HCT116 (cell line): ENCODE data around the gene RAB5IF. TPM values are rescaled to one million over a fixed set of nuclear protein-coding genes. Genes with fewer than 3 reads are reported as not detected.

Experiments used
- ATAC-seq: fragments of 200-7000 bp; cut with Tn5 transposase; 2 replicates; pipeline ENCODE4 v1.9.1; 2020; ENCODE audit warnings: mild to moderate bottlenecking, moderate library complexity
- BruUV-seq: library from RNA; stranded (reverse); fragments of 400-500 nt; replicated peaks from 2 replicates; lab custom pipeline; 2021; lab: Mats Ljungman, UMichigan
- CTCF ChIA-PET: fragments of 300-600 bp; sonication (Branson Sonifier 250); formaldehyde crosslinking; loops from one replicate; lab custom pipeline; 2021; ENCODE audit warnings: antibody characterized with exemption; lab: Charles Lee
- POLR2A ChIA-PET: fragments of 300-600, 350-600 bp; sonication (Branson Sonifier 250); formaldehyde crosslinking; loops from one replicate; lab custom pipeline; 2021; ENCODE audit warnings: antibody characterized with exemption; lab: Charles Lee
- RAD21 ChIA-PET, 2 experiments: fragments of 300-600 bp; sonication (Branson Sonifier 250); formaldehyde crosslinking; loops; one replicate each; lab custom pipeline; 2023; ENCODE audit warnings: low total read pairs in 2 of 2; ENCODE audit not compliant: uncharacterized antibody in 2 of 2, unreplicated experiment in 2 of 2, low non-redundant PET in 1 of 2; lab: Charles Lee
- DNase-seq: peaks from one replicate; pipeline ENCODE4 v3.0.0-alpha.2; 2010; ENCODE audit warnings: low read depth, low spot score
- H2AFZ ChIP-seq: fragments of 200-600 bp; shearing (Covaris generic), sonication (generic); 2 replicates; pipeline ENCODE4 v1.6.1; 2017; ENCODE audit warnings: low read depth, mixed run types, mixed read lengths, antibody characterized with exemption, low read length; ENCODE audit not compliant: poor library complexity, severe bottlenecking
- H3K27ac ChIP-seq: 2 replicates; pipeline ENCODE4 v1.5.1; 2012; ENCODE audit warnings: low read depth, low read length
- H3K27me3 ChIP-seq: fragments of 200-600 bp; sonication (generic); 2 replicates; pipeline ENCODE4 v1.6.1; 2016; ENCODE audit warnings: mixed run types, low read length, mixed read lengths; ENCODE audit not compliant: insufficient read depth
- H3K36me3 ChIP-seq, 2 experiments: fragments of 200-500 bp in 1 of 2; fragments of 200-600 bp in 1 of 2; sonication (Bioruptor generic) in 1 of 2; sonication (generic) in 1 of 2; 2 replicates each; pipeline versions ENCODE4 v1.5.1 to v1.6.1; 2014 to 2016; ENCODE audit warnings: low read length in 2 of 2, inconsistent platforms in 1 of 2, mixed read lengths in 1 of 2, mixed run types in 1 of 2; ENCODE audit not compliant: insufficient read depth in 2 of 2, control insufficient read depth in 1 of 2
- H3K4me1 ChIP-seq, 2 experiments: fragments of 200-600 bp in 1 of 2; sonication (generic) in 1 of 2; 2 replicates each; pipeline versions ENCODE4 v1.5.1 to v1.6.1; 2012 to 2017; ENCODE audit warnings: low read length in 2 of 2, inconsistent platforms in 1 of 2, mild to moderate bottlenecking in 1 of 2, mixed read lengths in 1 of 2, mixed run types in 1 of 2, moderate library complexity in 1 of 2; ENCODE audit not compliant: insufficient read depth in 2 of 2, control insufficient read depth in 1 of 2
- H3K4me2 ChIP-seq: fragments of 200-600 bp; sonication (generic); 2 replicates; pipeline ENCODE4 v1.6.1; 2017; ENCODE audit warnings: mixed run types, low read length, mixed read lengths
- H3K4me3 ChIP-seq, 2 experiments: fragments of 200-600 bp in 1 of 2; sonication (generic) in 1 of 2; replicated peaks in 1 of 2; 2 replicates each; pipeline ENCODE4 v1.5.1; 2011 to 2016; ENCODE audit warnings: low read length in 2 of 2, control low read depth in 1 of 2, low read depth in 1 of 2, mild to moderate bottlenecking in 1 of 2, mixed read lengths in 1 of 2, mixed run types in 1 of 2
- H3K79me2 ChIP-seq: fragments of 200-600 bp; sonication (generic); 2 replicates; pipeline ENCODE4 v1.6.1; 2017; ENCODE audit warnings: mild to moderate bottlenecking, mixed run types, low read length, moderate library complexity, mixed read lengths; ENCODE audit not compliant: insufficient read depth
- H3K9ac ChIP-seq: fragments of 200-600 bp; sonication (generic); 2 replicates; pipeline ENCODE4 v1.6.1; 2016; ENCODE audit warnings: low read length, mixed read lengths
- H3K9me2 ChIP-seq: fragments of 200-600 bp; sonication (generic), shearing (Covaris generic); 2 replicates; pipeline ENCODE4 v1.6.1; 2017; ENCODE audit warnings: mixed run types, mild to moderate bottlenecking, moderate library complexity; ENCODE audit not compliant: insufficient read depth
- H3K9me3 ChIP-seq, 2 experiments: fragments of 200-500 bp in 1 of 2; fragments of 200-600 bp in 1 of 2; sonication (Bioruptor generic) in 1 of 2; sonication (generic) in 1 of 2; 2 replicates each; pipeline ENCODE4 v1.6.1; 2014 to 2017; ENCODE audit warnings: low read length in 2 of 2, mixed read lengths in 2 of 2, inconsistent platforms in 1 of 2, low read depth in 1 of 2, mild to moderate bottlenecking in 1 of 2, mixed run types in 1 of 2, moderate library complexity in 1 of 2; ENCODE audit not compliant: control insufficient read depth in 1 of 2, insufficient read depth in 1 of 2
- H4K20me1 ChIP-seq: fragments of 200-600 bp; sonication (generic), shearing (Covaris generic); 2 replicates; pipeline ENCODE4 v1.6.1; 2017; ENCODE audit warnings: mixed run types, mild to moderate bottlenecking, moderate library complexity; ENCODE audit not compliant: insufficient read depth
- EGR1 ChIP-seq: IDR thresholded peaks from 2 replicates; pipeline ENCODE4 v1.6.1; 2012; ENCODE audit warnings: low read depth
- ELF1 ChIP-seq: IDR thresholded peaks from 2 replicates; pipeline ENCODE4 v1.6.1; 2012; ENCODE audit warnings: low read depth, borderline replicate concordance
- EZH2 ChIP-seq: fragments of 200-600 bp; sonication (generic); IDR thresholded peaks from 2 replicates; pipeline ENCODE4 v1.6.1; 2017; ENCODE audit warnings: antibody characterized with exemption, mixed run types
- EZH2phosphoT487 ChIP-seq: fragments of 200-600 bp; IDR thresholded peaks from 2 replicates; pipeline ENCODE4 v1.6.1; 2018; ENCODE audit warnings: antibody characterized with exemption, borderline replicate concordance
- POLR2A ChIP-seq: IDR thresholded peaks from 2 replicates; pipeline ENCODE4 v1.7.0; 2011; ENCODE audit warnings: borderline replicate concordance; ENCODE audit not compliant: insufficient read depth, insufficient read length; ENCODE audit errors: extremely low read depth
- POLR2AphosphoS5 ChIP-seq: IDR thresholded peaks from 2 replicates; pipeline ENCODE4 v1.6.1; 2011; ENCODE audit warnings: mild to moderate bottlenecking, low read depth, low read length, moderate library complexity
- SIN3A ChIP-seq: IDR thresholded peaks from 2 replicates; pipeline ENCODE4 v1.6.1; 2012; ENCODE audit warnings: low read depth
- SP1 ChIP-seq: IDR thresholded peaks from 2 replicates; pipeline ENCODE4 v1.6.1; 2012; ENCODE audit warnings: low read depth
- SRF ChIP-seq: IDR thresholded peaks from 2 replicates; pipeline ENCODE4 v1.6.1; 2012; ENCODE audit warnings: low read depth
- ZFX ChIP-seq: fragments of 450-650 bp; IDR thresholded peaks from 2 replicates; pipeline ENCODE4 v1.6.1; 2017
- ZNF274 ChIP-seq: fragments of 200-500 bp; sonication (Bioruptor generic); IDR thresholded peaks from 2 replicates; pipeline ENCODE4 v1.6.1; 2014; ENCODE audit warnings: mild to moderate bottlenecking, low read depth, low read length, inconsistent platforms
- intact Hi-C: fragments of 100-400 bp; cut with micrococcal nuclease; formaldehyde crosslinking; loops from 2 replicates; pipeline ENCODE4 v1.10.0; 2022
- total RNA-seq: library from RNA; stranded (reverse); gene quantifications from one replicate; pipeline ENCODE4 v1.2.1, GENCODE V29; 2021; ENCODE audit not compliant: unreplicated experiment
- TF ChIP-seq, protein P1 (sequence below), 3 experiments: fragments of 200-600 bp in 1 of 3; sonication (generic) in 1 of 3; IDR thresholded peaks in 2 of 3; conservative IDR thresholded peaks in 1 of 3; 2 replicates each; pipeline ENCODE4 v1.5.1; 2012 to 2017; ENCODE audit warnings: low read depth in 2 of 3, low read length in 2 of 3, antibody characterized with exemption in 1 of 3, borderline replicate concordance in 1 of 3, control low read depth in 1 of 3, mild to moderate bottlenecking in 1 of 3, mixed read lengths in 1 of 3, mixed run types in 1 of 3, moderate library complexity in 1 of 3; ENCODE audit not compliant: insufficient read depth in 1 of 3
- TF ChIP-seq, protein P2 (sequence below): IDR thresholded peaks from 2 replicates; pipeline ENCODE4 v1.6.1; 2012; ENCODE audit warnings: low read depth
- TF ChIP-seq, protein P3 (sequence below): IDR thresholded peaks from 2 replicates; pipeline ENCODE4 v1.6.1; 2011; ENCODE audit warnings: mild to moderate bottlenecking, low read length, moderate library complexity; ENCODE audit not compliant: insufficient replicate concordance; ENCODE audit errors: extremely low read depth

RAB5IF gene
- total RNA-seq, 1 experiment from 2014 or later, result 82.9 TPM

- CTCF ChIA-PET, result no interaction called here
- Histone ChIP-seq H3K79me2 (no peaks in the 10 kb centered on the region), H3K4me3 (no peak overlapping the region), H4K20me1 (no peaks in the 10 kb centered on the region), H3K4me2 (no peak overlapping the region)
- no peak for ATAC-seq
- no peak for TF ChIP-seq ZNF274
- no peak for TF ChIP-seq SP1
- TF ChIP-seq, protein P1, sequence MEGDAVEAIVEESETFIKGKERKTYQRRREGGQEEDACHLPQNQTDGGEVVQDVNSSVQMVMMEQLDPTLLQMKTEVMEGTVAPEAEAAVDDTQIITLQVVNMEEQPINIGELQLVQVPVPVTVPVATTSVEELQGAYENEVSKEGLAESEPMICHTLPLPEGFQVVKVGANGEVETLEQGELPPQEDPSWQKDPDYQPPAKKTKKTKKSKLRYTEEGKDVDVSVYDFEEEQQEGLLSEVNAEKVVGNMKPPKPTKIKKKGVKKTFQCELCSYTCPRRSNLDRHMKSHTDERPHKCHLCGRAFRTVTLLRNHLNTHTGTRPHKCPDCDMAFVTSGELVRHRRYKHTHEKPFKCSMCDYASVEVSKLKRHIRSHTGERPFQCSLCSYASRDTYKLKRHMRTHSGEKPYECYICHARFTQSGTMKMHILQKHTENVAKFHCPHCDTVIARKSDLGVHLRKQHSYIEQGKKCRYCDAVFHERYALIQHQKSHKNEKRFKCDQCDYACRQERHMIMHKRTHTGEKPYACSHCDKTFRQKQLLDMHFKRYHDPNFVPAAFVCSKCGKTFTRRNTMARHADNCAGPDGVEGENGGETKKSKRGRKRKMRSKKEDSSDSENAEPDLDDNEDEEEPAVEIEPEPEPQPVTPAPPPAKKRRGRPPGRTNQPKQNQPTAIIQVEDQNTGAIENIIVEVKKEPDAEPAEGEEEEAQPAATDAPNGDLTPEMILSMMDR (IDR thresholded peaks at IDR 0.05 in 2 of 3, conservative IDR thresholded peaks at IDR 0.05 in 1 of 3; ENCODE audit: borderline replicate concordance in 1 of 3, insufficient read depth in 1 of 3, low read depth in 2 of 3, low read length in 2 of 3), result no peak
- no peak for TF ChIP-seq ELF1
- TF ChIP-seq, protein P2, sequence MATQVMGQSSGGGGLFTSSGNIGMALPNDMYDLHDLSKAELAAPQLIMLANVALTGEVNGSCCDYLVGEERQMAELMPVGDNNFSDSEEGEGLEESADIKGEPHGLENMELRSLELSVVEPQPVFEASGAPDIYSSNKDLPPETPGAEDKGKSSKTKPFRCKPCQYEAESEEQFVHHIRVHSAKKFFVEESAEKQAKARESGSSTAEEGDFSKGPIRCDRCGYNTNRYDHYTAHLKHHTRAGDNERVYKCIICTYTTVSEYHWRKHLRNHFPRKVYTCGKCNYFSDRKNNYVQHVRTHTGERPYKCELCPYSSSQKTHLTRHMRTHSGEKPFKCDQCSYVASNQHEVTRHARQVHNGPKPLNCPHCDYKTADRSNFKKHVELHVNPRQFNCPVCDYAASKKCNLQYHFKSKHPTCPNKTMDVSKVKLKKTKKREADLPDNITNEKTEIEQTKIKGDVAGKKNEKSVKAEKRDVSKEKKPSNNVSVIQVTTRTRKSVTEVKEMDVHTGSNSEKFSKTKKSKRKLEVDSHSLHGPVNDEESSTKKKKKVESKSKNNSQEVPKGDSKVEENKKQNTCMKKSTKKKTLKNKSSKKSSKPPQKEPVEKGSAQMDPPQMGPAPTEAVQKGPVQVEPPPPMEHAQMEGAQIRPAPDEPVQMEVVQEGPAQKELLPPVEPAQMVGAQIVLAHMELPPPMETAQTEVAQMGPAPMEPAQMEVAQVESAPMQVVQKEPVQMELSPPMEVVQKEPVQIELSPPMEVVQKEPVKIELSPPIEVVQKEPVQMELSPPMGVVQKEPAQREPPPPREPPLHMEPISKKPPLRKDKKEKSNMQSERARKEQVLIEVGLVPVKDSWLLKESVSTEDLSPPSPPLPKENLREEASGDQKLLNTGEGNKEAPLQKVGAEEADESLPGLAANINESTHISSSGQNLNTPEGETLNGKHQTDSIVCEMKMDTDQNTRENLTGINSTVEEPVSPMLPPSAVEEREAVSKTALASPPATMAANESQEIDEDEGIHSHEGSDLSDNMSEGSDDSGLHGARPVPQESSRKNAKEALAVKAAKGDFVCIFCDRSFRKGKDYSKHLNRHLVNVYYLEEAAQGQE, result no peak
- TF ChIP-seq SRF, result no peak
- TF ChIP-seq, protein P3, sequence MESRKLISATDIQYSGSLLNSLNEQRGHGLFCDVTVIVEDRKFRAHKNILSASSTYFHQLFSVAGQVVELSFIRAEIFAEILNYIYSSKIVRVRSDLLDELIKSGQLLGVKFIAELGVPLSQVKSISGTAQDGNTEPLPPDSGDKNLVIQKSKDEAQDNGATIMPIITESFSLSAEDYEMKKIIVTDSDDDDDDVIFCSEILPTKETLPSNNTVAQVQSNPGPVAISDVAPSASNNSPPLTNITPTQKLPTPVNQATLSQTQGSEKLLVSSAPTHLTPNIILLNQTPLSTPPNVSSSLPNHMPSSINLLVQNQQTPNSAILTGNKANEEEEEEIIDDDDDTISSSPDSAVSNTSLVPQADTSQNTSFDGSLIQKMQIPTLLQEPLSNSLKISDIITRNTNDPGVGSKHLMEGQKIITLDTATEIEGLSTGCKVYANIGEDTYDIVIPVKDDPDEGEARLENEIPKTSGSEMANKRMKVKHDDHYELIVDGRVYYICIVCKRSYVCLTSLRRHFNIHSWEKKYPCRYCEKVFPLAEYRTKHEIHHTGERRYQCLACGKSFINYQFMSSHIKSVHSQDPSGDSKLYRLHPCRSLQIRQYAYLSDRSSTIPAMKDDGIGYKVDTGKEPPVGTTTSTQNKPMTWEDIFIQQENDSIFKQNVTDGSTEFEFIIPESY, result no peak
- TF ChIP-seq EGR1, result no peak
- no peak for TF ChIP-seq EZH2
- no peak for TF ChIP-seq EZH2phosphoT487
- TF ChIP-seq POLR2AphosphoS5, result no peak
- TF ChIP-seq ZFX, result no peak
- TF ChIP-seq POLR2A, result no peak
- no peak for TF ChIP-seq SIN3A
- TF ChIP-seq, all 23 proteins: peak for 0
- no peaks in the 10 kb centered on the region for H3K4me1 ChIP-seq
- H3K27ac ChIP-seq, result no peak overlapping the region
- BruUV-seq, result no TSS peak
- no peak for DNase-seq
- H3K36me3 ChIP-seq, result no peaks in the 10 kb centered on the region
- H3K9ac ChIP-seq, result no peak overlapping the region
- no peak overlapping the region for H2AFZ ChIP-seq
- no peaks in the 10 kb centered on the region for H3K9me3 ChIP-seq
- intact Hi-C loops, result no loop called here
- ChIA-PET POLR2A (interaction anchor here (0.6 kb wide), 1 partner anchor 10 kb away, joined by 3 read pairs; no protein-coding TSS in a partner anchor), RAD21 (no interaction called here)
- no peaks in the 10 kb centered on the region for H3K9me2 ChIP-seq
- no peaks in the 10 kb centered on the region for H3K27me3 ChIP-seq
Observed at GRCh38 chr20:36629719-36630681, 24.4 kb downstream of the RAB5IF start.
